ENCODE results near the gene TLCD3A. TPM values are rescaled to one million over a fixed set of nuclear protein-coding genes. Genes with fewer than 3 reads are reported as not detected.

TLCD3A gene
- total and polyA plus RNA-seq, 12 donors: 1.1 to 4.5 (median 2.6) TPM

DNA sequence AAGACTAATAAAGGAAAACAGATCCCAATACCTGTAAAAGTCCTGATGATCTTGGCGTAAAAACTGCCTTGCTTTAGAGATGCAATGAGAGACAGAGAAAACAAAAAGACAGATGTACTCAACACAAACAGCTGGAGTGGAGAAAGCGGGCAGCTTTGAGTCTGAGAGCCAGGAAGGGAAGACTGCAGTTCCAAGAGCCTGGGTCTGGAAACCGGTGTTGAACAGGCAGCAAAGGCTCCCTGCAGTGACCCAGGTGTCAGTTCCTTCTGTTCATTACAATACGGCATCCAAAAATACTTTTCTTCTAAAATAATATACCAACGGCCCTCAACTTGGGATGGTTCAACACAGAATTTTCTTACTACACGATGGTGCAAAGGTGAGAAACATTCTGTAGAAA lies 47.4 kb upstream of the TLCD3A start:
- no peak for TF ChIP-seq CTCF (IDR thresholded peaks at IDR 0.05)
- 92 to 96% methylated on average over 6 of the region's 6 CpGs for WGBS, 2 donors
- ATAC-seq (no peak), DNase-seq (no peak)
- Histone ChIP-seq H3K9me3 (no peaks in the 10 kb centered on the region), H3K4me1 (peaks cover 0 to 13% (median 0%) of the 10 kb centered on the region in 9 donors), H3K4me3 (no peak overlapping the region), H3K27ac (no peak overlapping the region), H3K27me3 (no peaks in the 10 kb centered on the region), H3K36me3 (peaks cover 0 to 71% (median 6%) of the 10 kb centered on the region in 9 donors)
- intact Hi-C loops (cut with DNase I): loop anchor here in 1 of 10 donors (10.0 kb wide), 1 partner anchor 130 kb away; no protein-coding TSS in a partner anchor

- WGBS, 2 donors: 82 to 83% methylated on average over 18 of the region's 18 CpGs
- Histone ChIP-seq H3K9me3 (no peaks in the 10 kb centered on the region), H3K36me3 (peaks cover 0 to 96% (median 14%) of the 10 kb centered on the region in 9 donors), H3K4me3 (no peak overlapping the region), H3K4me1 (peaks cover 0 to 7% (median 0%) of the 10 kb centered on the region in 9 donors), H3K27ac (peak overlapping the region in 1 of 10 donors; percentile 19), H3K27me3 (no peaks in the 10 kb centered on the region)
- DNase-seq: peak in 1 of 2 donors; percentile 17
- TF ChIP-seq CTCF (IDR thresholded peaks at IDR 0.05): peak in 7 of 9 donors; percentile 32 to 55 (median 43)
- intact Hi-C loops (cut with DNase I): loop anchor here in 1 of 10 donors (10.0 kb wide), 1 partner anchor 134 kb away; no protein-coding TSS in a partner anchor
- ATAC-seq: peak in 2 of 8 donors; percentile 20 to 43
These were observed 44.1 kb upstream of the TLCD3A start for GRCh38 chr17:688100-688989.

DNA sequence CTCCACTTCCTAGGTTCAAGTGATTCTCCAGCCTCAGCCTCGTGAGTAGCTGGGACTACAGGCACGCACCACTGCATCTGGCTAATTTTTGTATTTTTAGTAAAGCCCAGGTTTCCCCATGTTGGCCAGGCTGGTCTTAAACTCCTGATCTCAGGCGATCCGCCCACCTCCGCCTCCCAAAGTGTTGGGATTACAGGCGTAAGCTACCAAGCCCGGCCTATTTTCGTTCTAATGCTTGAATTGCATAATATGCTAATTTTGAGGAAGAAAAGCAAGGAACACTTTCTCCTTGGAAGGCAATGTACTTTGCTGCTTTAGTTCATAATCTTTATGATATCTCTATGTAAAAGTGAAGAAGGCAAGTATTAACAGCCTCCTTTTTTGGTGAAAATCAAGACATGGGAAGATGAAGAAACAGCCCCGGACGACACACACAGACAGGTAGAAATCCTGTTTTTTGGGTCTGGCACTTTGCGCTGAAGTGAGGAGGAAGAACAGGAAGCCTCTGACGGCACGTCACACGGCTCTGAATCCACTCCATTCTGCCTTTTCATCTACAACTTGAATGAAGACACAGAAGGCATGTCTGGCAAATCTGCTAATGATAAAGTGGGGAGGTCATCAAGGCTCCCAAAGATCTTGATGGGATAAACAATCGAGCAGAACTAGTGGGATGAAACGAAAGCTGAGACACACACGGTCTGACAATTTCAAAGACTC lies 42.7 kb upstream of the TLCD3A start:
- peak overlapping the region in 1 of 10 donors; percentile 57 for H3K27ac ChIP-seq
- peak overlapping the region in 1 of 10 donors; percentile 23 for H3K4me3 ChIP-seq
- ATAC-seq: no peak
- DNase-seq: no peak
- WGBS, 2 donors: 85 to 87% methylated on average over 17 of the region's 17 CpGs
- H3K27me3 ChIP-seq: no peaks in the 10 kb centered on the region
- H3K9me3 ChIP-seq: no peaks in the 10 kb centered on the region
- TF ChIP-seq CTCF (IDR thresholded peaks at IDR 0.05): no peak
- H3K36me3 ChIP-seq: peaks cover 0 to 98% (median 24%) of the 10 kb centered on the region in 9 donors
- H3K4me1 ChIP-seq: peaks cover 0 to 7% (median 0%) of the 10 kb centered on the region in 9 donors
- intact Hi-C loops (cut with DNase I): loop anchor here in 3 of 10 donors (10.0 kb wide), 1 partner anchor 135 kb away; no protein-coding TSS in a partner anchor

GRCh38 chr17:690361-690760 lies 42.0 kb upstream of the TLCD3A start:
- H3K27ac ChIP-seq: no peak overlapping the region
- peaks cover 0 to 7% (median 0%) of the 10 kb centered on the region in 9 donors for H3K4me1 ChIP-seq
- no peak for DNase-seq
- intact Hi-C loops (cut with DNase I): loop anchor here in 2 of 10 donors (10.0 kb wide), 1 partner anchor 136 kb away; no protein-coding TSS in a partner anchor
- no peak for ATAC-seq
- H3K36me3 ChIP-seq: peaks cover 0 to 98% (median 30%) of the 10 kb centered on the region in 9 donors
- H3K9me3 ChIP-seq: no peaks in the 10 kb centered on the region
- WGBS, 2 donors: 87 to 92% methylated on average over 9 of the region's 9 CpGs
- H3K27me3 ChIP-seq: no peaks in the 10 kb centered on the region
- H3K4me3 ChIP-seq: no peak overlapping the region
- no peak for TF ChIP-seq CTCF (IDR thresholded peaks at IDR 0.05)
